DMS53 (cell line): ENCODE data around the gene DBN1.

Experiments
- DNase-seq: peaks from one replicate; lab custom pipeline; 2025; lab: John Stamatoyannopoulos, UW

The DBN1 gene

DNA sequence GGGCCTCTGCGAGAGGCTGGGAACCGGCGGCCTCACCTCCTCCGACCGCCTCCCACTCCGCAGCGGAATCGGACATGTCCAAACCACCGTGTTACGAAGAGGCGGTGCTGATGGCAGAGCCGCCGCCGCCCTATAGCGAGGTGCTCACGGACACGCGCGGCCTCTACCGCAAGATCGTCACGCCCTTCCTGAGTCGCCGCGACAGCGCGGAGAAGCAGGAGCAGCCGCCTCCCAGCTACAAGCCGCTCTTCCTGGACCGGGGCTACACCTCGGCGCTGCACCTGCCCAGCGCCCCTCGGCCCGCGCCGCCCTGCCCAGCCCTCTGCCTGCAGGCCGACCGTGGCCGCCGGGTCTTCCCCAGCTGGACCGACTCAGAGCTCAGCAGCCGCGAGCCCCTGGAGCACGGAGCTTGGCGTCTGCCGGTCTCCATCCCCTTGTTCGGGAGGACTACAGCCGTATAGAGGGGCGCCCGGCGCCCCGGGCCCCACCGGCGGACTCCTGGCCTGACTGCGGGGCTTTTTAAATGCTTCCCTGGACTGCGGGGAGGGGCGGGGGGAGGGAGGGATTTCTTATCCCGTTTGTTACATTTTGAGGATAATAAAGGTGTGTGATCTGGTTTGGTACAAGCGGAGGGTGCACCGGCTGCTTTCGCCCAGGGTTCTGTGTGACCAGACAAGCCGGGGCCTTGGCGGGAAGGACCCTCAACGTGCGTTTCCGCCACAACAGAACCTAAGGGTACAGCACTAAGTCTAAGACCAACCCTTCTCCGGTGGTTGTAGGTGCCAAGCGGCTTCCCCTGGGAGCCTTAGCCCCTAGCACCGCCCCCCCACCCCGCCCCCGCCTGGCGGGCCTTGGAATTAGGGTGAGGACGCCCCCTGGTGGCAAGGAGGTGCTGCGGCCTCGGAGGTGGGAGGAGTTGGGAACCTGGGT, 17.5 kb downstream of the DBN1 start:
- DNase-seq, result peak; percentile 97

GRCh38 chr5:177455036-177455660, 18.3 kb downstream of the DBN1 start:
- peak; percentile 97 for DNase-seq

DNA sequence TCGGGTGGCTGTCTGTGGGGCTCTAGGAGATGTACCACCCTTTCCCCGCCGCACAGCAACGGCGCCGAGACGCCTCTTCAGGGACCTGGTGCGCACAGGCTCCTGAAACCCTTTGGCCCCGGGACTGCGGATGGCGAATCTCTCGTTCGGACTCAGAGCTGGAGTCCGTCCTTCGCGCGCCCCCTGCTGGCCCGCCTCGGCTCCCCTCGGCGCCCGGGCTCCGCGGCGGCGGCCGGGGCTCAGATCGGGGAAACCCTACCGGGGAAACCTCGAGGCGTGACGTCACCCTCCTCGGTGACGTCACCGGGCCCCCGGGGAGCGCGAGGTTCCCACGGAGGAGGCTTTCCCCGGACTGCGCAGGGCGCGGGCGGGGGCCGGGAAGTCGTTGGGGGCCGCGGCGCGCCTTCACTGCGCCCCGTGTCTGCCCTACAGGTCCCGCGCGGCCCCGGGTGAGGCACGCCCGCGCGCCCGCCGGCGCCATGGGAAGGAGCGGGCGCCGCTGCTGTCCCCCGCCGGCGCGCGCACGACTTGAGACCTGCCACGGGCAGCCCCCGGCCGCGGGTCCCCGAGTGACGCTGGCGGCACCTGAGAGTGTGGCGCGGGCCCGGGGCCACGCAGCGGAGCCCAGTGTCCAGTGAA, 18.9 kb downstream of the DBN1 start:
- peak; percentile 96 for DNase-seq

- peak; percentile 76 for DNase-seq
These were observed 19.5 kb downstream of the DBN1 start for GRCh38 chr5:177453852-177454396.

- DNase-seq, result peak; percentile 40
These were observed 20.5 kb downstream of the DBN1 start for GRCh38 chr5:177452688-177453638.

- DNase-seq, result no peak
These were observed 22.6 kb downstream of the DBN1 start for GRCh38 chr5:177450667-177451424.

DNA sequence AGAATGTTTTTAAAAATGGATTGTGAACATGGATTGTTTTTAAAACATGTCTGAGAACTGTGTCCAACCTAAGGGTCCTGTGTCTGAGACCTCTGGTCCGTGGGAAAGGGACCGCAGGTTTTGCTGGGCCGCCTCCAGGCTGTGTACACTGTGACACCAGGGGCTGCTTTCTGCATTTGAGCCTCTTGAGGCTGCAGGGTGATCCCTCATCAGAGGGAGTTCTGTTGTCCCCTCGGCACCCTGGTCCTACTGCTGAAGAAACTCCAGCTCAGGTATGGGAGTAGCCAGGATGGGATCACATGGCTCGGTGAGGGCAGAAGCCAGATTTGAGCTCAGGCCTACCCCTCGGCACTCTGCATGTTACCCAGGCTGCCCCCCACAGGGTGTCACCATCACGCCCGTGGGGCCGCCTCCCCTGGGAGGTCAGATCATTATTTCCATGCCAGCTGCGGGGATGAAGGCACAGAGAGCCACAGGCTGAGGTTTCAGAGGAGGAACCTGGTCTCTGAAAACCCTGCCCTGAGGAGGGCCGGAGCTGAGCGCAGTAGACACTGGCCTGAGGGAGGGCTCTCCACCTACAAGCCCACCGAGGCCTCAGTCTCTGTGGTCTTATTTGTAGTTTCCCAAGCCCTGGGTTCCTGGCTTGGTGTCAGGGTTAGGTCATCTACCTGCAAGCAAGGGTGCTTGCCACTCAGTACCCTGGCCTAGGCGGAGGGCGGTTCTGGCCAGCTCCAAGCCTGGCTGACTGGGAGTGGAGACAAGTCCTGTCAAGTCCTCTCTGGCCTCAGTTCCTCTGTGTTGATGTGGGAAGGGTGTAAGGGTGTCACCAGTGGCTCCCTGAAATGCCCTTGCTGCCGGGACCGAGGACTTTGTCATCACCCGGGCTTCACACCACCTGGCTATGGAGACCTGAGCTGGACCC, 24.0 kb downstream of the DBN1 start:
- DNase-seq, result no peak

GRCh38 chr5:177448244-177448950, 25.0 kb downstream of the DBN1 start:
- DNase-seq, result no peak

DNA sequence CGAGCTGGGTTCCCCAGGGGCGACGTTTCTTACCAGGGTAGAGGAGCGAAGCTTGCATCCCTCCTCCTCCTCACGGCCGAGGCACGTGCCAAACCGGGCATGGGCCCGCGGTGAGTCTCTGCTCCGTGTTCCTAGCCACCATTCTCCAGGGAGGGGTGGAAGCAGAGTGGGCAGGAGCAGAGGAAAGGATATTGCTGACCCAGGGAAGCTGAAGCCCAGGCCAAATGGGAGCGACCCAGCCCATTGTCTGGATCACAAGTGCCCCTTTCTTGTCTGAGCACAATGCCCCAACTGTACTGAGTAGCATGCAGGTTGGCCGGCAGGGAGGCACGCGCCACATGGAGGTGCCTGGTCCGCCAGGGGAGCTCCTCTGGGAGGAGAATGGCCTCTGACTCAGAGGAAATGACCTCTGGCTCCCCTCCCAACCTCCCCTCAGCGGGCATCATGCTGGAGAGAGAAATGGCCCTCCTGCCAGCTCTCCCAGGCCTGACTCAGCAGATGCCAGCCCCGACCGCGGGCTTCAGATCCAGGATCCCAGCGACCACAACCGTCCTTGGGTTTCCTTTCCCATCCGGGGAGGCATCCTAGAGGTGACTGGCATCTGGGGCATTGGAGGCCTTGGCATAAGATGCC, 25.7 kb downstream of the DBN1 start:
- peak; percentile 89 for DNase-seq

GRCh38 chr5:177447066-177447610, 26.3 kb downstream of the DBN1 start:
- peak; percentile 89 for DNase-seq

DNA sequence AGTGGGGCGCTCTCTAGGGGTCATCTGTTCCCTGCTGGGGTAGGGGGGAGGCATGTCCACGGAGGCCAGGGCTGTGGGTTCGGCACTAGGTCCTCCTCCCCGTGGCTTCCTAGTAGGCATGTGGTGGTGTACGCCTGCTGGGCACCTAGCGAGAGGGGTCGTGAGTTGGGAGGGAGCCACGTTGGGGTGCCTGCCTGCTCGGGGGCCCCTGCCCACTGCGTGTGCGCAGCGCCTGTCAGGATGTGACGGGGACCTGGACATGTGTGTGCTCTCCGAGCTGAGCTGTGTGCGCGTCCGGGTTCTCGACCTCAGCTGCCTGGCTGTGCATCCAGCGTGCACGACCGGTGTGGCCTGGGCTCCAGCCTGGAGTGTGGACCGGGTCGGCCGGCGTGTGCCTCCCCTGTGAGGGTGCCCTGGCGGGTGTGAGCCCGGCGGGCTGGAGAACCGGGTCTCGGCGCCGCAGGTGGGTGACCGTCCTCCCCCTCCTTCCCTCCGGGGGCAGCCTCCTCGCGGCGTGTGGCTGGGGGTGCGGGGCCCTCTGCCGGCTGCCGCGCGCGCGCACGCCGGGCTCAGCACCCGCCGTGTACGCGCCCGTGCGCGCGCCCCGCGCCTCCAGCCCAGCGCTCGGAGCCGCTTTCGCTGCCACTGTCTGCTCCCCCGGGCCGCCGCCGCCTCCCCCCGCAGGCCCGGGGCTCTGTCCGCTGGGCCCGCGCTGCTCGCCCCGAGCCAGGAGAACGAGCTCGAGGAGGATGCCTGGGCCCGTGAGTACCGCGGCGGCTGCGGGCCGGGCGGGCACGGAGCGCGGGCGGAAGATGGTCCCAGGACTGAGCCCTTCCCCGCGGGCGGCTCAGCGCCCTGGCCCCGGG, 27.0 kb downstream of the DBN1 start, which contains the start of gene PRR7:
Gene PRR7 (plus strand): TSS at position 615 of the 866 bp plus-strand sequence. CDS start 8,254 bp downstream, outside the sequence.
- peak; percentile 93 for DNase-seq

GRCh38 chr5:177445917-177446199, 27.6 kb downstream of the DBN1 start:
- DNase-seq, result no peak

GRCh38 chr5:177445052-177445916, 28.1 kb downstream of the DBN1 start:
- DNase-seq, result peak; percentile 45

GRCh38 chr5:177444106-177445051, 29.1 kb downstream of the DBN1 start:
- peak; percentile 36 for DNase-seq
